A673 (cell line): ENCODE results near the gene FLOT2.

Experiments used
- EZH2 ChIP-seq: fragments of 200-600 bp; sonication (generic); IDR thresholded peaks from 2 replicates; pipeline ENCODE4 v1.6.1; 2017; ENCODE audit warnings: borderline replicate concordance, low read depth, mild to moderate bottlenecking, mixed read lengths, antibody characterized with exemption, low read length; ENCODE audit not compliant: poor library complexity, severe bottlenecking
- TF ChIP-seq, protein P1 (sequence below): fragments of 300-800, 200-600 bp; sonication (generic); conservative IDR thresholded peaks from 2 replicates; pipeline ENCODE4 v1.5.1; 2017; ENCODE audit warnings: low read depth, mild to moderate bottlenecking, antibody characterized with exemption, low read length, moderate library complexity, mixed read lengths

DNA sequence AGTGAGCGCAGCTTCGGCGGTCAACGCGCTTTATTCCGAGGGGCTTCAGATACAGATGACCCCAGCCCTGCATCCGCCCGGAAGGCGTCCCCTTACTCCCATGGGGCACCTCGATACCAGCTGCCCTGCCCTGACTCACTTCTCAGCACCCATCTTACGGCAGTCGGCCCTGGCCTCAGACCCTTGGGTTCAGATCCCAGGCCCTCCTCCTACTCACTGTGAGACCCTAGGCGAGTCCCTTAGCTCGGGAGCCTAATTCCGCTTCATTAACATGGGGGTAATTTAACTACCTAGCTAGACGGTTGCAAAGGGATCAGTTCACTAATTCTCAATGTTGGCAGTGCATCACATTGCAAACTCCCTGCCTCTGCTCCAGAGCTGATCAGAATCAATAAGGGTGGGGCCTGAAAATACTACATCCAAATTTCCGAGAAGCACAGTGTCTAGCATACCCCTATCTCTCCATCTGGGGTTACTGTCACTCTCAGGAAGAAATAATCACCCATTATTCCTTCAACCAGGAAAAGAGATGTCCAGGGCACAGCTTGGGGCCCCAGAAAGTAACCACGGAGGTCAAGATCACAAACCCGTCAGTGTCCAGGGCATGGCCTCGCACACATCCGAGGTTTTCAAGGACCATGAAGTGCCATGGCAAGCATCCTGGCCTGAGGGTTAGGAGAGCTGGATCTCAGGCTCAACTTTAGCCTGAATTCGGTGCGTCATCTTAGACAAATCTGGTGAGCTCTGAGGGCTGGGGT is 415 bp upstream of the FLOT2 start:
- TF ChIP-seq, protein P1, sequence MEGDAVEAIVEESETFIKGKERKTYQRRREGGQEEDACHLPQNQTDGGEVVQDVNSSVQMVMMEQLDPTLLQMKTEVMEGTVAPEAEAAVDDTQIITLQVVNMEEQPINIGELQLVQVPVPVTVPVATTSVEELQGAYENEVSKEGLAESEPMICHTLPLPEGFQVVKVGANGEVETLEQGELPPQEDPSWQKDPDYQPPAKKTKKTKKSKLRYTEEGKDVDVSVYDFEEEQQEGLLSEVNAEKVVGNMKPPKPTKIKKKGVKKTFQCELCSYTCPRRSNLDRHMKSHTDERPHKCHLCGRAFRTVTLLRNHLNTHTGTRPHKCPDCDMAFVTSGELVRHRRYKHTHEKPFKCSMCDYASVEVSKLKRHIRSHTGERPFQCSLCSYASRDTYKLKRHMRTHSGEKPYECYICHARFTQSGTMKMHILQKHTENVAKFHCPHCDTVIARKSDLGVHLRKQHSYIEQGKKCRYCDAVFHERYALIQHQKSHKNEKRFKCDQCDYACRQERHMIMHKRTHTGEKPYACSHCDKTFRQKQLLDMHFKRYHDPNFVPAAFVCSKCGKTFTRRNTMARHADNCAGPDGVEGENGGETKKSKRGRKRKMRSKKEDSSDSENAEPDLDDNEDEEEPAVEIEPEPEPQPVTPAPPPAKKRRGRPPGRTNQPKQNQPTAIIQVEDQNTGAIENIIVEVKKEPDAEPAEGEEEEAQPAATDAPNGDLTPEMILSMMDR: no peak
- TF ChIP-seq EZH2: no peak
